HAP-1 (cell line): ENCODE measurements around the gene CD151.
A peak's percentile ranks its signal among the peaks of the same experiment; 100 is the strongest.

Source experiments
- DNase-seq, 2 experiments: peaks; one replicate each; pipeline ENCODE4 v3.0.0-alpha.2; 2016 to 2020; ENCODE audit warnings: low spot score in 2 of 2
- H3K27me3 ChIP-seq: fragments of 250-450 bp; sonication (Bioruptor Pico); 2 replicates; pipeline ENCODE4 v1.5.1; 2020; ENCODE audit warnings: low read depth, mild to moderate bottlenecking, moderate library complexity
- H3K36me3 ChIP-seq: fragments of 250-450 bp; sonication (Bioruptor Pico); replicated peaks from 2 replicates; pipeline ENCODE4 v1.5.1; 2020; ENCODE audit warnings: mild to moderate bottlenecking
- H3K4me1 ChIP-seq: fragments of 250-450 bp; sonication (Bioruptor Pico); 2 replicates; pipeline ENCODE4 v1.5.1; 2020; ENCODE audit warnings: mild to moderate bottlenecking
- H3K4me3 ChIP-seq: fragments of 250-450 bp; sonication (Bioruptor Pico); 2 replicates; pipeline ENCODE4 v1.5.1; 2020; ENCODE audit warnings: mild to moderate bottlenecking, moderate library complexity
- H3K9me3 ChIP-seq: fragments of 250-450 bp; sonication (Bioruptor Pico); 2 replicates; pipeline ENCODE4 v1.5.1; 2020; ENCODE audit warnings: mild to moderate bottlenecking, moderate library complexity
- in situ Hi-C: fragments of 300-500 bp; cut with MboI; formaldehyde crosslinking; loops from 3 replicates; pipeline ENCODE4 v1.14.3; 2020; ENCODE audit warnings: low sequenced_read_pairs, inconsistent platforms, mixed read lengths

Gene CD151

GRCh38 chr11:825366-826226, 7.2 kb upstream of the CD151 start:
- Histone ChIP-seq H3K4me3 (no peak overlapping the region), H3K36me3 (peaks cover 8% of the 10 kb centered on the region; the same call in 1 of the 2 replicates), H3K4me1 (peaks cover 19% of the 10 kb centered on the region), H3K9me3 (no peaks in the 10 kb centered on the region), H3K27me3 (no peaks in the 10 kb centered on the region)
- in situ Hi-C loops: no loop called here
- no peak for DNase-seq

GRCh38 chr11:826227-826621, 6.5 kb upstream of the CD151 start:
- no peak for DNase-seq
- Histone ChIP-seq H3K4me3 (no peak overlapping the region), H3K4me1 (peaks cover 25% of the 10 kb centered on the region), H3K36me3 (peaks cover 8% of the 10 kb centered on the region; the same call in 1 of the 2 replicates), H3K27me3 (no peaks in the 10 kb centered on the region), H3K9me3 (no peaks in the 10 kb centered on the region)
- in situ Hi-C loops: no loop called here

GRCh38 chr11:826836-827145, 6.0 kb upstream of the CD151 start:
- no peaks in the 10 kb centered on the region for H3K27me3 ChIP-seq
- no peak for DNase-seq
- H3K36me3 ChIP-seq: 0 out of 2 replicates have a peak, but pooled peaks cover 8% of the 10 kb centered on the region
- peaks cover 31% of the 10 kb centered on the region for H3K4me1 ChIP-seq
- H3K9me3 ChIP-seq: no peaks in the 10 kb centered on the region
- H3K4me3 ChIP-seq: peak overlapping the region; percentile 33
- in situ Hi-C loops: no loop called here

GRCh38 chr11:827146-827896, 5.4 kb upstream of the CD151 start:
- DNase-seq: peak in 1 of 2 experiments; percentile 79
- peak overlapping the region; percentile 33 for H3K4me3 ChIP-seq
- H3K9me3 ChIP-seq: no peaks in the 10 kb centered on the region
- H3K27me3 ChIP-seq: no peaks in the 10 kb centered on the region
- 0 out of 2 replicates have a peak, but pooled peaks cover 8% of the 10 kb centered on the region for H3K36me3 ChIP-seq
- H3K4me1 ChIP-seq: peaks cover 35% of the 10 kb centered on the region
- in situ Hi-C loops: no loop called here

GRCh38 chr11:827897-828192, 4.9 kb upstream of the CD151 start, which contains the start of gene CRACR2B:
Gene CRACR2B, plus strand, starts transcription at chr11:827919. Its CDS starts 689 bp downstream, at chr11:828608.
- peaks cover 35% of the 10 kb centered on the region for H3K4me1 ChIP-seq
- no peaks in the 10 kb centered on the region for H3K27me3 ChIP-seq
- H3K36me3 ChIP-seq: 0 out of 2 replicates have a peak, but pooled peaks cover 8% of the 10 kb centered on the region
- DNase-seq: no peak
- in situ Hi-C loops: no loop called here
- peak within 1 kb of the TSS; percentile 33 for H3K4me3 ChIP-seq
- no peaks in the 10 kb centered on the region for H3K9me3 ChIP-seq

GRCh38 chr11:828506-829175, 4.1 kb upstream of the CD151 start:
- no peak for DNase-seq
- no peaks in the 10 kb centered on the region for H3K9me3 ChIP-seq
- H3K4me1 ChIP-seq: peaks cover 36% of the 10 kb centered on the region
- H3K27me3 ChIP-seq: no peaks in the 10 kb centered on the region
- H3K36me3 ChIP-seq: 0 out of 2 replicates have a peak, but pooled peaks cover 8% of the 10 kb centered on the region
- H3K4me3 ChIP-seq: no peak overlapping the region
- in situ Hi-C loops: no loop called here

GRCh38 chr11:829176-829846, 3.4 kb upstream of the CD151 start:
- H3K36me3 ChIP-seq: 0 out of 2 replicates have a peak, but pooled peaks cover 4% of the 10 kb centered on the region
- DNase-seq: no peak
- peaks cover 43% of the 10 kb centered on the region for H3K4me1 ChIP-seq
- no peaks in the 10 kb centered on the region for H3K9me3 ChIP-seq
- no peaks in the 10 kb centered on the region for H3K27me3 ChIP-seq
- in situ Hi-C loops: no loop called here
- H3K4me3 ChIP-seq: no peak overlapping the region

- Histone ChIP-seq H3K4me1 (peaks cover 49% of the 10 kb centered on the region), H3K36me3 (peaks cover 5% of the 10 kb centered on the region; the same call in 1 of the 2 replicates), H3K9me3 (no peaks in the 10 kb centered on the region), H3K4me3 (peak overlapping the region; percentile 45), H3K27me3 (no peaks in the 10 kb centered on the region)
- in situ Hi-C loops: no loop called here
- DNase-seq: no peak
Observed at GRCh38 chr11:829847-830294, 2.9 kb upstream of the CD151 start.

- DNase-seq: peak; percentile 86 to 94
- H3K4me3 ChIP-seq: peak overlapping the region; percentile 45
- H3K36me3 ChIP-seq: peaks cover 5% of the 10 kb centered on the region; the same call in 1 of the 2 replicates
- no peaks in the 10 kb centered on the region for H3K9me3 ChIP-seq
- in situ Hi-C loops: no loop called here
- H3K4me1 ChIP-seq: peaks cover 49% of the 10 kb centered on the region
- H3K27me3 ChIP-seq: no peaks in the 10 kb centered on the region
Observed at GRCh38 chr11:830295-831117, 2.2 kb upstream of the CD151 start.

- DNase-seq: no peak
- Histone ChIP-seq H3K27me3 (no peaks in the 10 kb centered on the region), H3K4me1 (peaks cover 49% of the 10 kb centered on the region), H3K9me3 (no peaks in the 10 kb centered on the region), H3K36me3 (peaks cover 11% of the 10 kb centered on the region), H3K4me3 (peak overlapping the region; percentile 45)
- in situ Hi-C loops: no loop called here
Observed at GRCh38 chr11:831118-831864, 1.5 kb upstream of the CD151 start.

GRCh38 chr11:831961-832528, 707 bp upstream of the CD151 start:
- Histone ChIP-seq H3K9me3 (no peaks in the 10 kb centered on the region), H3K4me1 (peaks cover 44% of the 10 kb centered on the region), H3K36me3 (peaks cover 18% of the 10 kb centered on the region), H3K4me3 (peak overlapping the region; percentile 47), H3K27me3 (no peaks in the 10 kb centered on the region)
- no peak for DNase-seq
- in situ Hi-C loops: no loop called here
